Testis (tissue), 2 donors: ENCODE data around the gene C1orf210.

ENCODE experiments used
- CTCF ChIP-seq, 3 experiments: fragments of 450-650 bp in 2 of 3; fragments of 200-600 bp in 1 of 3; sonication (generic) in 1 of 3; IDR thresholded peaks; one replicate each; pipeline ENCODE4 v1.5.1; 2016 to 2019; ENCODE audit warnings: antibody characterized with exemption in 3 of 3, mild to moderate bottlenecking in 2 of 3, moderate library complexity in 1 of 3
- POLR2A ChIP-seq: fragments of 450-650 bp; IDR thresholded peaks from one replicate; pipeline ENCODE4 v1.6.1; 2017; ENCODE audit warnings: antibody characterized with exemption, mild to moderate bottlenecking, moderate library complexity

GRCh38 chr1:43315963-43316737 is 30.8 kb upstream of the C1orf210 start:
- TF ChIP-seq CTCF (IDR thresholded peaks at IDR 0.05) (no peak), POLR2A (no peak)
